ENCODE data around the gene RANBP3.
"Not testable (repeated sequence)": the region's sequence is repeated elsewhere in the genome, so short reads cannot be mapped to it uniquely, and the experiment has no call there.

The RANBP3 gene

GRCh38 chr19:5903056-5903623 is 74.8 kb downstream of the RANBP3 start:
- DNase-seq (ENCODE audit: low read depth): no peak

- DNase-seq (ENCODE audit: low read depth): no peak
Observed at GRCh38 chr19:5900976-5901375, 77.0 kb downstream of the RANBP3 start.

GRCh38 chr19:5899728-5900526 is 78.0 kb downstream of the RANBP3 start:
- no peak for DNase-seq (ENCODE audit: low read depth)

GRCh38 chr19:5897189-5897969 is 80.6 kb downstream of the RANBP3 start:
- no peak for DNase-seq (ENCODE audit: low read depth)

GRCh38 chr19:5896365-5897076 is 81.4 kb downstream of the RANBP3 start:
- DNase-seq (ENCODE audit: low read depth): no peak

- no peak for DNase-seq (ENCODE audit: low read depth)
Observed at GRCh38 chr19:5895890-5896289, 82.0 kb downstream of the RANBP3 start.

GRCh38 chr19:5895409-5895808 is 82.5 kb downstream of the RANBP3 start:
- no peak for DNase-seq (ENCODE audit: low read depth)

GRCh38 chr19:5894704-5895349 is 83.1 kb downstream of the RANBP3 start:
- DNase-seq (ENCODE audit: low read depth): no peak

- no peak for DNase-seq (ENCODE audit: low read depth)
Observed at GRCh38 chr19:5893907-5894703, 83.8 kb downstream of the RANBP3 start.

- no peak for DNase-seq (ENCODE audit: low read depth)
Observed at GRCh38 chr19:5893296-5893903, 84.5 kb downstream of the RANBP3 start.

- no peak for DNase-seq (ENCODE audit: low read depth)
Observed at GRCh38 chr19:5892772-5893275, 85.1 kb downstream of the RANBP3 start.

- peak; percentile 6 for DNase-seq (ENCODE audit: low read depth)
Observed at GRCh38 chr19:5891938-5892771, 85.8 kb downstream of the RANBP3 start.

GRCh38 chr19:5891572-5891937 is 86.4 kb downstream of the RANBP3 start:
- DNase-seq (ENCODE audit: low read depth): no peak

GRCh38 chr19:5890099-5890498 is 87.8 kb downstream of the RANBP3 start:
- DNase-seq (ENCODE audit: low read depth): no peak

GRCh38 chr19:5889288-5889971 is 88.5 kb downstream of the RANBP3 start:
- no peak for DNase-seq (ENCODE audit: low read depth)

GRCh38 chr19:5884065-5884811 is 93.7 kb downstream of the RANBP3 start:
- DNase-seq (ENCODE audit: low read depth): not testable (repeated sequence)

GRCh38 chr19:5883157-5883873 is 94.6 kb downstream of the RANBP3 start:
- DNase-seq (ENCODE audit: low read depth): not testable (repeated sequence)
